GM19023 (cell line): ENCODE measurements around the gene KCNG2.

Experiments used
- ATAC-seq: cut with Tn5 transposase; IDR thresholded peaks from one replicate; pipeline ENCODE4 v1.9.1; 2021; ENCODE audit warnings: mild to moderate bottlenecking, moderate library complexity; ENCODE audit not compliant: unreplicated experiment

Gene KCNG2

DNA sequence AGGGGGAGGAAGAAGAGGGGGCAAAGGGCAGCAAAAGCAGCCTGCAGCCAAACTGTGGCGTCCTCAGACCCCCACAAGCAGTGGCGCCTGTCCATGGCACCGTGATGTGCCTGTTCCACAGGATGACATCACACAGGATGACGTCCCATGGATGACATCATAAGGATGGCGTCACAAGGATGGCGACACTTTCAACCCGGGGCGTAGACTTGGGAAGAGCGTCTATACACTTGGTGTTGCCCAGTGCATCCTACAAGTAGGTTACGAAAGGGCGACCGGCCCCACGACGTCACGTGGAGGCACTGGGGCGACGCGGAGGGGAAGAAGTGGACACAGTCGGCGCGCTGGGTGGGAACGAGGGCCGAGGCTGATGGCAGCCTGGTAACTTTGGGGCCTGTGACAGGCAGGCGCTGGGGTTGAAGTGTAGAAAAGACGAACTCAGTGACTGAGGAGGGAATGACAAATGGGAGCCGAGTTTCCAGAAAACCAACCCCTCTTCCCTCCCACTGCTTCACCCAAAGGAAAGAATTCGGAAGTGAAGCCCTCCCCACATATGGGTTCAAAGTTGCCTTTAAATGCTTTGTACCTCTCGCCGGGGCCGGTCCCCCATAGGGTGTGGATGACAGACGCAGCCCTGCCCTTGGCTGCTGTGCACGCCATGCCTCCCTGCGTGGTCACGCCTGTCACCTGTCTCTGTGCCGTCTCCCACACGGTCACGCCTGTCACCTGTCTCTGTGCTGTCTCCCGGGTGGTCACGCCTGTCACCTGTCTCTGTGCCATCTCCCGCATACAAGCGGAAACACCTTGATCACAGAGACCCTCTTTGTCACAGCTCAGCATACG is 13.4 kb upstream of the KCNG2 start:
- ATAC-seq, result no peak

- ATAC-seq, result no peak
Observed at GRCh38 chr18:79784965-79785770, 12.6 kb upstream of the KCNG2 start.

DNA sequence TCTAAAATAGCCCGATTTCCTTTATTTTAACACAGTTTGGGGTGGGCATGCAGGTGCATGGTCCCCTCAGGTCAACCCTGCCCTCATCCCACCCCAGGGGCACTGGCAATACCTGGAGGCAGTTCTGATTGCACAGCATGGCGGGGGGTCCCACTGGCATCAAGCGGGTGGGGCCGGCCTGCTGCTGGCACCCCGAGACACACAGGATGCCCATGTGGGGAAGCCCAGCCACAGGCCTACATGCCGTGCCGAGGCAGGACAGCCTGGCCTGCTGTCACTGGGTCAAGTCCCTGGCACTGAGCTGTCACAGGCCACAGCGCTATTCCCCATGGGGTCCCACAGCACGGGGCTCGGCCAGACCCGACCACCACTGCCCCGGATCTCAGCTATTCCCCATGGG is 11.9 kb upstream of the KCNG2 start:
- ATAC-seq, result no peak

DNA sequence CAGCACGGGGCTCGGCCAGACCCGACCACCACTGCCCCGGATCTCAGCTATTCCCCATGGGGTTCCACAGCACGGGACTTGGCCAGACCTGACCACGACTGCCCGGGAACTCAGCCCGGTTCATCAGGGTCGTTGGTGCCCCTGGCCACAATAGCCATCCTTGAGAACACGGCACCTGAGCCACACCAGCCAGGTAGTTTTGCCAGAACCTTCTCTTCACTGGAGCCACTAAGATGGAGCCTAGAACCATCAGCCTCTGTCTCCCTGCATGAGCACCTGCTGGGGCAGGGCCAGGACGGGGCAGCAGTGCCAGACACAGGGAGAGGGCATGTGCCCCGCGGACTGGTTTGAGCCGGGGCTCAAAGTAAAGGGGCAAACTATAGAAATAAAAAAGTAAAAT is 11.4 kb upstream of the KCNG2 start:
- ATAC-seq, result no peak

DNA sequence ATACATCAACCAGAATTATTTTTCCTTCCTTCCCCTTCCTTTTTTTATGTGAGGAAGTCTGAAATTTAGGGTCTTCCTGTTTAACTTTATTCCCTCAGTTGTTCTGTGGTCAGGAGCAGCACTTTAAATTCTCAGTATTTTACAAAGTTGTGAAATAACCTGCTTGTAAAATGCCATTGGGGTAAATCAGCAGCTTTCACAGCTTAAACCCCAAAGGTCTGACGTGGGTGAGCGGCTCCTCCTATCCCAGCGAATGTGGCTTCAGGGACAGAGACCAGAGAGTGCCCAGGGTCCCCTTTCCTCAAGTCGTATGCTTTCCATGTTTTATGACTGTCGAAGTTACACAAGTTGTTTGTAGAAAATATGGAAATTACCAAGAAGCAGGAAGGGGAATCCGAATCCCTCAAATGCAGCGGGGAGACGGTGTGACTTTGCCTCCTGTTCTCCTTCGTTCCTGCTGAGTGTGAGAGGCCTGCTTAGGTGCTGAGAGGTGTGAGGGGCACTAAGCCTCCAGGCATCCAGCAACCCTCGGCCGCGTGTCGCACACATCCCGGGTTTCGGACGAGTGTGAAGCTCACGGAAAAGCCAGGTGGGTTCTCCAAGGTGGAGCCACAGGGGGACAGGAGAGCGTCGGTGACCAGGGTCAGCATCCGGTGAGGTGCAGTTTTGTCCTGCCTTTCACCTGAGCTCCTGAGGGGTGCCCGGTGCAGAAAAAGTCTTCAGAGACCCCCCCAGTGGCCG is 10.8 kb upstream of the KCNG2 start:
- no peak for ATAC-seq

GRCh38 chr18:79787527-79787864 is 10.2 kb upstream of the KCNG2 start:
- no peak for ATAC-seq

DNA sequence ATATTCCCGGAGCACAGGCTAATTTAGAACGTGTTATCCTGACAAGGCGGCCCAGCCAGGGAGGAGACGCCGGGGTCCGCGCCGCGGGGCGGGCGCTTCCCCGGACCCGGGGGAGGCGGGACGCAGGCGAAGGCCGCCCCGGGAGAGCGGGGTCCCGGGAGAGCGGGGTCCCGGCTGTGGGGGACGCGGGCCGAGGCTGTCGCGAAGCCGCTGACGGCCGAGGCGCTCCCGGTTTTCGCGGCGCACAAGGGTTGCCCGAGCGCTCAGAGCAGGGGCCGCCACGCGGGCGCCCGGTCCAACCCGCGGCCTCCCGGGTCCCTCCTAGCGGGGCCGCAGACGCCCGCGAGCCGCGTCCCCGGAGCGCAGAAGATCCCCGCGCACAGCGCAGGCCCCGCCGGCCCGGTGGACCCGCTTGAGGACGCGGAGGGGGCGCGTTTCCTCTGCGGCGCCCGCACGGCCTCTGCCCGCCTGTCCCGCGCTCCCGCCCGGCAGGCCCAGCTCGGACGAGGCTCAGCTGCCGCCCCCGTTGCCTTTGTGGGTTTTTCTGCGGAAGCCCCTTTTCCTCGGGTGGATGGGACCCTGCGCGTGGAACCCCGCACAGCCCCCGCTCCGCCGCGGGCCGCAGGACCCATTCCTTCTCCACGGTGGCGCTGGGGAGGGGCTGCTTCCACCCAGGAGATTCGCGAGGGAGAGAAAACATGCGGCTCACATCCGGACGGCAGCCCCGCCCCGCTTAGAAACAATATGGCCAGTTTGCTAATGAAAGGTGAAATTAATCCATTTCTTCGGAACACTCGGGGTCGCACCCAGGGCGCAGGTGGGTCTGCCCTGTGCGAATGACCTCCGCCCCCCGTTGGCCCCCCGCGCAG is 9.6 kb upstream of the KCNG2 start:
- no peak for ATAC-seq

DNA sequence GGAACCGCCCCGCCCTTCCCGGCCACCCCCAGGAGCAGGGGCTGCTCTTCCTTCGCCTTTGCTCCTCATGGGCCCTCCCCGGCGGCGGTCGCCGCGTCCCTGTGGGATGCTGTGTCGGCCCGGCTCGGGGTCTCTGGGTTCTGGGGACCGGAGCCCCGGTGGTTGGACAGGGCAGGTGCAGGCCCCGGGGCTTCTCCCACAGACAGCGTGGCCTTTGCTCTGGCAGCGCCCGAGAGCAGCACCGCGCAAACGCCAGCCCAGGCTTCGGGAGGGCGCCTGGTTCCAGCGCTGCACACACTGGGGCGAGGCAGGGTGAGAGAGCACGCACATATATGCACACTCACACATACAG is 9.0 kb upstream of the KCNG2 start:
- ATAC-seq, result no peak

GRCh38 chr18:79789091-79789891 is 8.4 kb upstream of the KCNG2 start:
- no peak for ATAC-seq

DNA sequence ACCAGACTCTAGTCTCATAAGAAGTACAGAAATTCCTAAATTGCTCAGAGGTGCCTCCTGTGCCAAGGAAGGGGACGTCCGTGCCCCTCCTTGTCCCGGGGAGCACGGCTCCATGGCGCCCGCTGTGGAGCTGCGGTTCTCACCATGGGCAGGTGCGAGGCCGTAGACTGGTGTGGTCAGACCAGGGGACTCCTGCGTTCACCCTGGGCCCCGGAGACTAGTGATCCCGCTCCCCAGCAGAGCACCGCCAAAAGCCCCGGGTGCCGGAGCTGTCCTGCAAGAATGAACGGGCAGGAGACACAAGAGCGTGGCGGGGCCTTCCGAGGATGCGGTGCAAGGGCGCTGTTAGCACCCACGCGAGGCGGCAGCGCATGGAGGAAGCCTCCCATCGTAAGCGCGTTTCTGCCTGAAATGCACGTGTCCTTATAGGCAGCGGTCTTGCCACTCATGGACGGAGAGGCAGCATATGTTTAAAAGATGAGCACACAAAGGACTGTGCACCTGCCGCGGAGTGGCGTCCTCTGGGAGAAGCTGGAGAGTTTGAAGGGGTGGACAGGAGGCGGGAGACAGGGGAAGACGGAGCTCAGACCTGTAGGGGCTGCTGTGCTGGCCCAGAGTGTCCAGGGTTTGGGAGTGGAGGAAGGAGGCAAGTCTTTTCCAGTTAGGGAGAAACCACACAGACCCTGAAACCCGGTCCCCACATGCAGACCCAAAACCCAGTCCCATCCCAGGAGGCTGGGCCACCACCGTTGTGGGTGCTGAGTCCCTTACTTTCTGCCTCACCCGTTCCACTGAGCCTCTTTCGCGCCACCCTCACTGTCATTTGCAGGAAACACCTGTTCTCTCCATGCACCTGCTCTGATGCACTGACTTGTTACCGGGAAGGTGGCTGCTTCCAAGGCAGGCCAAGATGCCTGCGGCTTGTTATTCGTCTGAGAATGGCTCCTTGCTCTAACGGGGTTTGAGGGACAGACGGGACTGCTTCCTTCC is 7.5 kb upstream of the KCNG2 start:
- ATAC-seq, result no peak

DNA sequence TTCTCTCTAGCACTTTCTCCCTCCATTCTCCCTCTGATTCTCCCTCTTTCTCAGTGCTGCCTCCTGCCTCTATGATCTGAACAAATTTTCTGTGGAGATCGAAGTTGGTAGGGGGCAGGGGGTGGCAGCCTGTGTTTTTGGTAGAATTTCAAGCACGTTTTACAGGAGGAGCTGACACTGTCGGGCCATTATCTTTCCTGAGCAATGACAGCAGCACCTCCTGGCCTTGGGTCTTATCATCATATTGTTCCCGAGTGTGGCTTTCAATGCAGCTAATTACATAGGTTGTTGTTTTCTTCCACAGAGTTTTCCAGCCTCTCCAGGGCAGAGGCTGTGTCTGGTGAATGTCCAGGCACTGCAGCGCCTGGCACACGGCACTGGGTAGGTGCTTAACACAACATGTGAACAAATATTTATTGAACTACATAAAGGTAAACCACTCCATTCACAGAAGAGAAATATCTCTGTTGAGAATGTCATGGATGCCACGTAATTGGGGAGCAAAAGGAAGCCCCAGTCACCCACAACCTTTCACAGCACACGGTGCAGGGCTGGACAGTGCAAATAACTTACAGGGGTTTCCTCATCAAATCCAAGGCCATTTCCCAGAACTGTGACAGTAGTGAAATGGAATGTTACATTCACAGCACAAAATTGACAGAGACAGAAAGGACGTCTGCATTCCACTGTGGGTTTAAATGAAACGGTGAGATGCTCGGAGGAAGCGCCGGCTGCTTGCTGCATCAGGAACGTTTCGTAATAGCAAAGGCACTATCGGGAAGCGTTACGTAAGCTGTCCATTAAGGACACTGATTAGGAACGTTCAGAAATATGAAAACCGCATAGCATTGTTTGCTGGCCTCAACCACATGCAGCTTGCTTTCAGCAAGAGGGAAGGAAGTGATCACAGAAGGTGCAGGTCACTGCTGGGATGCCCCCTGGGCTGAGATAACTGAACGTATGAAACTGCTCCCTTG is 6.5 kb upstream of the KCNG2 start:
- no peak for ATAC-seq

- ATAC-seq, result no peak
Observed at GRCh38 chr18:79792096-79792987, 5.4 kb upstream of the KCNG2 start.

DNA sequence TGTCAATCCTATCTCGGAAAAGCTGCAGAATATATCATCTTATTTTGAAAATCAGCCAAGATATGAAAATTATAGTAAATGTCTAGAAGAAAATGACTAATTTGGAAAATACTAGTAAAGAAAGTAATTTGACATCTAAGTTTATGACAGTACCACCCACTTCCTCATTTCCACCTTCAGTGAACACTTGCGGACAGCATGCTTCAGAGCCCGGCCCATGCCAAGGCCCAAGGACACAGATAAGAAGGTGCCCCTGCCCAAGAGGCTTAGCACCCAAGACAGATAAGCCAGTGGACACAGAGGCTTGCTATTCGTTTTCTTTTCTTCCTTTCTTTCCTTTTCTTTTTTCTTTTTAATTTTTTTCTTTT is 4.8 kb upstream of the KCNG2 start:
- no peak for ATAC-seq

DNA sequence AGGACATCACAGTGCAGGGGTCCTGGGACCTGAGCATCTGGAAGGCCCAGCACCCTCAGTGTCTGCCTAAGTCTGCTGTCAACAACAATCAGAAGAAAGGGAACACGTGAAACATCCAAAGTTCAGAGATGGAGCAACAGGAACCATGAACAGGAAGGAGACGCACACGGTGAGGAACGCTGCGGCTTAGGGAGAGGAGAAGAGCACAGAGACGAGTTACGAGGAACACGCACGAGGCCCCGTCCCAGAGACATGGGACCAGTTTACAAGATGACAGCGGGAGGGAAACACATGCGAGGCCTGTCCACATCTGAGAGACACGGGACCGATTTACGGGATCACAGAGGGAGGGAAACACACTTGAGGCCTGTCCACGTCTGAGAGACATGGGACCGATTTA is 2.9 kb upstream of the KCNG2 start:
- no peak for ATAC-seq

- no peak for ATAC-seq
Observed at GRCh38 chr18:79795446-79795845, 2.3 kb upstream of the KCNG2 start.

DNA sequence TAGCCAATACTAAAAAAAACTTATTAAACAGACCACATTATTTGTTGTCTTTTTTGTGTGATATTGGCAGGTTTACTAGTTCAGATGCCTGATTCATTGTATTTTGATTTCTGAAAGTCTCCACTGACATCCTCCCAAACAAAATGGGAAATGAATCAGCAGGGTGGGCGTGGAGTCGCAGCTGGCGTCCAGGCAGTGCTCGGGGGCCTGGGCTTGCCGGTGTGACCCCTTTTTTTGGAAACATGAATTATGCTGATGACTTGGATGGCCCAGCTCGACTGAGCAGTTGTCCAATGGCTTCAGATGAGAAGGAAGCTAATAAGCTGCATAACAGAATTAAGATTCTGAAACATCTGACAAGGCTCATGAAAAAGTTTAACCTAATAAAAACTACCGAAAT is 1.7 kb upstream of the KCNG2 start:
- ATAC-seq, result no peak
